ENCODE measurements around the gene MCM3AP. TPM values are rescaled to one million over a fixed set of nuclear protein-coding genes. Genes with fewer than 3 reads are reported as not detected.

The MCM3AP gene
- total and polyA plus RNA-seq, 4 donors = 15.5 to 58.1 (median 33.5) TPM

- 73% methylated on average over 5 of the region's 5 CpGs for WGBS
- no peak overlapping the region for H3K27ac ChIP-seq (ENCODE audit: low read depth in 1 of 2, low read length in 2 of 2)
- no peaks in the 10 kb centered on the region for H3K9me3 ChIP-seq (ENCODE audit: control insufficient read depth in 4 of 4, low read length in 3 of 4)
Measured at GRCh38 chr21:46234436-46234950, 50.9 kb downstream of the MCM3AP start.

GRCh38 chr21:46229923-46230260 lies 55.5 kb downstream of the MCM3AP start:
- WGBS = 92% methylated on average over 6 of the region's 6 CpGs
- H3K9ac ChIP-seq (ENCODE audit: low read depth in 1 of 2, low read length in 2 of 2) = no peak overlapping the region

More at GRCh38 chr21:46234436-46234950, 50.9 kb downstream of the MCM3AP start:
- Histone ChIP-seq H3K9ac (ENCODE audit: low read depth in 1 of 2, low read length in 2 of 2) (no peak overlapping the region), H3K4me1 (ENCODE audit: control insufficient read depth in 4 of 4, insufficient read depth in 4 of 4, low read length in 3 of 4) (peaks cover 3 to 9% (median 5%) of the 10 kb centered on the region in 4 donors), H3K36me3 (ENCODE audit: control insufficient read depth in 4 of 4, insufficient read depth in 3 of 4, low read depth in 1 of 4, low read length in 3 of 4) (peaks cover 10 to 45% (median 32%) of the 10 kb centered on the region in 4 donors), H3K27me3 (ENCODE audit: control insufficient read depth in 4 of 4, insufficient read depth in 4 of 4, low read length in 3 of 4) (no peaks in the 10 kb centered on the region), H3K4me3 (ENCODE audit: low read depth in 1 of 3, low read length in 3 of 3) (no peak overlapping the region)
- no peak for TF ChIP-seq ZBTB33 (IDR thresholded peaks at IDR 0.05)
- TF ChIP-seq MAX (IDR thresholded peaks at IDR 0.05) = no peak
- TF ChIP-seq EGR1 (IDR thresholded peaks at IDR 0.05; ENCODE audit: low read depth in 2 of 2) = no peak
- no peak for TF ChIP-seq FOXA2 (IDR thresholded peaks at IDR 0.05)
- TF ChIP-seq GABPA (IDR thresholded peaks at IDR 0.05 in 1 of 2, conservative IDR thresholded peaks at IDR 0.05 in 1 of 2) = no peak
- no peak for TF ChIP-seq JUND (IDR thresholded peaks at IDR 0.05)
- no peak for DNase-seq (ENCODE audit: low spot score)

More at GRCh38 chr21:46229923-46230260, 55.5 kb downstream of the MCM3AP start:
- no peak overlapping the region for H3K27ac ChIP-seq (ENCODE audit: low read depth in 1 of 2, low read length in 2 of 2)
- H3K36me3 ChIP-seq (ENCODE audit: control insufficient read depth in 4 of 4, insufficient read depth in 3 of 4, low read depth in 1 of 4, low read length in 3 of 4) = peaks cover 5 to 20% (median 10%) of the 10 kb centered on the region in 4 donors
- no peak for DNase-seq (ENCODE audit: low spot score)
- no peak overlapping the region for H3K4me3 ChIP-seq (ENCODE audit: low read depth in 1 of 3, low read length in 3 of 3)
- no peaks in the 10 kb centered on the region for H3K27me3 ChIP-seq (ENCODE audit: control insufficient read depth in 4 of 4, insufficient read depth in 4 of 4, low read length in 3 of 4)
- H3K4me1 ChIP-seq (ENCODE audit: control insufficient read depth in 4 of 4, insufficient read depth in 4 of 4, low read length in 3 of 4) = peaks cover 7 to 42% (median 29%) of the 10 kb centered on the region in 4 donors
- TF ChIP-seq HNF4A (conservative IDR thresholded peaks at IDR 0.05) (no peak), RAD21 (IDR thresholded peaks at IDR 0.05) (no peak), JUND (IDR thresholded peaks at IDR 0.05) (no peak), GABPA (IDR thresholded peaks at IDR 0.05 in 1 of 2, conservative IDR thresholded peaks at IDR 0.05 in 1 of 2) (no peak), YY1 (IDR thresholded peaks at IDR 0.05) (no peak), SP1 (IDR thresholded peaks at IDR 0.05) (no peak), CTCF (IDR thresholded peaks at IDR 0.05; ENCODE audit: low read depth, low read length, missing input control) (no peak), MAX (IDR thresholded peaks at IDR 0.05) (no peak), ATF3 (IDR thresholded peaks at IDR 0.05) (no peak), HNF4G (IDR thresholded peaks at IDR 0.05) (no peak), NR2F2 (IDR thresholded peaks at IDR 0.05) (no peak), TAF1 (conservative IDR thresholded peaks at IDR 0.05) (no peak), FOXA2 (IDR thresholded peaks at IDR 0.05) (no peak)
- H3K9me3 ChIP-seq (ENCODE audit: control insufficient read depth in 4 of 4, low read length in 3 of 4) = no peaks in the 10 kb centered on the region

Data from liver (tissue), 9 donors.